ENCODE measurements around the gene BLVRA. TPM values are rescaled to one million over a fixed set of nuclear protein-coding genes. Genes with fewer than 3 reads are reported as not detected.

BLVRA gene
- polyA plus RNA-seq, 2 of the 4 experiments (the other 2 are of a cell fraction): 68.5 to 85.4 TPM

DNA sequence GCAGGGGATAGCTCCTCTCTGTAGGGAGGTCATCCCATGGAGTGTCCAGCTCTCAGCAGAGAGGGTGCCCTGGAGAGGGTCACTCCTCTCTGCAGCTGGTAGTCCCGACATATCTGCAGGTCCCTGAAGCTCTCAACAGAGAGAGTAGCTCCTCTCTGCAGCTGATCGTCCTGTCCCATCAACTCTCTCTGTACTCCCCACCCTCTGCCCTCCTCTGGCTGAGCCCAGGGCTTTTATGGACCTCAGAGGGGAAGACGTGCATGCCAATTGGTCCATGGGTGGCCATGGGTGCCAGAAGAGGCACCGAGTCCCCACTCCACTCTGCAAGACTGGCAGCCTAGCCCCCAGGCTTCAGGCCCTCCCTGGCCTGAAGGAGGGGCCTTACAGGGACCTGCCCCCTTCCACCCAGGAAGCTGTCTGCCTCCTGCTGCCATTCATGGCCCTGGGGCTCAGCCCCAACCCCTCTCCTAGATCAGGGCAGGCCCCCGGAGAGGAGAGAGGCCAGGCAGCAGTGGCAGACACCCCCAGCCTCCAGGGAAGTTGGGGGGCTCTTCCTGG, 9.0 kb upstream of the BLVRA start:
- no peaks in the 10 kb centered on the region for H3K9me3 ChIP-seq
- ATAC-seq (peak in 1 of 2 experiments; percentile 37; a peak in 3 of 6 replicates), DNase-seq (ENCODE audit: low read depth in 1 of 2, low spot score in 1 of 2) (no peak), FAIRE-seq (no peak)
- ChIA-PET POLR2A (interaction anchor here (0.6 to 1.2 kb wide), 2 partner anchors 15 to 20 kb away, joined by 3 to 4 read pairs; partner anchors contain the start of gene COA1), CTCF (interaction anchor here (1.1 to 1.3 kb wide), 2 partner anchors 62 to 90 kb away, joined by 3 to 9 read pairs; no protein-coding TSS in a partner anchor)
- 51% methylated on average over 4 of the region's 5 CpGs for WGBS (ENCODE audit: missing lambda C conversion rate)
- no peak overlapping the region for H3K4me3 ChIP-seq
- H3K4me2 ChIP-seq: no peak overlapping the region
- no peak overlapping the region for H3K27ac ChIP-seq
- no peak for TF ChIP-seq NFE2L2 (conservative IDR thresholded peaks at IDR 0.05; ENCODE audit: low read length)
- TF ChIP-seq ZC3H11A (IDR thresholded peaks at IDR 0.05): no peak
- no peak for TF ChIP-seq RARB (CRISPR knock-in tag; IDR thresholded peaks at IDR 0.05)
- TF ChIP-seq, protein P1, sequence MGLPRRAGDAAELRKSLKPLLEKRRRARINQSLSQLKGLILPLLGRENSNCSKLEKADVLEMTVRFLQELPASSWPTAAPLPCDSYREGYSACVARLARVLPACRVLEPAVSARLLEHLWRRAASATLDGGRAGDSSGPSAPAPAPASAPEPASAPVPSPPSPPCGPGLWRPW (IDR thresholded peaks at IDR 0.05): no peak
- no peak for TF ChIP-seq EHF (CRISPR knock-in tag; IDR thresholded peaks at IDR 0.05)
- no peak for TF ChIP-seq EHMT2 (IDR thresholded peaks at IDR 0.05; ENCODE audit: low read depth)
- TF ChIP-seq HOXA7 (CRISPR knock-in tag; IDR thresholded peaks at IDR 0.05): no peak
- no peak for TF ChIP-seq GATA3 (IDR thresholded peaks at IDR 0.05; ENCODE audit: borderline replicate concordance)
- TF ChIP-seq HOXB5 (CRISPR knock-in tag; IDR thresholded peaks at IDR 0.05): no peak
- TF ChIP-seq USF2 (IDR thresholded peaks at IDR 0.05): no peak
- TF ChIP-seq POLR2A (IDR thresholded peaks at IDR 0.05; ENCODE audit: low read length): no peak
- 0 out of 3 replicates have a peak, but pooled peaks cover 4% of the 10 kb centered on the region for H3K4me1 ChIP-seq

GRCh38 chr7:43750016-43750887, 8.2 kb upstream of the BLVRA start:
- no peak for FAIRE-seq
- ATAC-seq: peak; percentile 31 to 34; a peak in 2 of 6 replicates
- H3K4me2 ChIP-seq: no peak overlapping the region
- no peaks in the 10 kb centered on the region for H3K9me3 ChIP-seq
- ChIA-PET CTCF (interaction anchor here (1.1 kb wide), 2 partner anchors 61 to 88 kb away, joined by 3 to 5 read pairs; no protein-coding TSS in a partner anchor), POLR2A (interaction anchor here (0.6 to 1.2 kb wide), 2 partner anchors 15 to 35 kb away, joined by 4 read pairs; no protein-coding TSS in a partner anchor)
- no peak for DNase-seq (ENCODE audit: low read depth in 1 of 2, low spot score in 1 of 2)
- no peak overlapping the region for H3K4me3 ChIP-seq
- TF ChIP-seq HOXA7 (CRISPR knock-in tag; IDR thresholded peaks at IDR 0.05): no peak
- no peak for TF ChIP-seq CEBPB (IDR thresholded peaks at IDR 0.05)
- no peak for TF ChIP-seq ZFP36 (IDR thresholded peaks at IDR 0.05; ENCODE audit: borderline replicate concordance, partially characterized antibody)
- no peak for TF ChIP-seq HMGXB4 (CRISPR knock-in tag; IDR thresholded peaks at IDR 0.05; ENCODE audit: borderline replicate concordance)
- TF ChIP-seq RFX5 (IDR thresholded peaks at IDR 0.05): no peak
- TF ChIP-seq MAZ (IDR thresholded peaks at IDR 0.05; ENCODE audit: borderline replicate concordance, low read depth, low read length): no peak
- TF ChIP-seq, protein P2, sequence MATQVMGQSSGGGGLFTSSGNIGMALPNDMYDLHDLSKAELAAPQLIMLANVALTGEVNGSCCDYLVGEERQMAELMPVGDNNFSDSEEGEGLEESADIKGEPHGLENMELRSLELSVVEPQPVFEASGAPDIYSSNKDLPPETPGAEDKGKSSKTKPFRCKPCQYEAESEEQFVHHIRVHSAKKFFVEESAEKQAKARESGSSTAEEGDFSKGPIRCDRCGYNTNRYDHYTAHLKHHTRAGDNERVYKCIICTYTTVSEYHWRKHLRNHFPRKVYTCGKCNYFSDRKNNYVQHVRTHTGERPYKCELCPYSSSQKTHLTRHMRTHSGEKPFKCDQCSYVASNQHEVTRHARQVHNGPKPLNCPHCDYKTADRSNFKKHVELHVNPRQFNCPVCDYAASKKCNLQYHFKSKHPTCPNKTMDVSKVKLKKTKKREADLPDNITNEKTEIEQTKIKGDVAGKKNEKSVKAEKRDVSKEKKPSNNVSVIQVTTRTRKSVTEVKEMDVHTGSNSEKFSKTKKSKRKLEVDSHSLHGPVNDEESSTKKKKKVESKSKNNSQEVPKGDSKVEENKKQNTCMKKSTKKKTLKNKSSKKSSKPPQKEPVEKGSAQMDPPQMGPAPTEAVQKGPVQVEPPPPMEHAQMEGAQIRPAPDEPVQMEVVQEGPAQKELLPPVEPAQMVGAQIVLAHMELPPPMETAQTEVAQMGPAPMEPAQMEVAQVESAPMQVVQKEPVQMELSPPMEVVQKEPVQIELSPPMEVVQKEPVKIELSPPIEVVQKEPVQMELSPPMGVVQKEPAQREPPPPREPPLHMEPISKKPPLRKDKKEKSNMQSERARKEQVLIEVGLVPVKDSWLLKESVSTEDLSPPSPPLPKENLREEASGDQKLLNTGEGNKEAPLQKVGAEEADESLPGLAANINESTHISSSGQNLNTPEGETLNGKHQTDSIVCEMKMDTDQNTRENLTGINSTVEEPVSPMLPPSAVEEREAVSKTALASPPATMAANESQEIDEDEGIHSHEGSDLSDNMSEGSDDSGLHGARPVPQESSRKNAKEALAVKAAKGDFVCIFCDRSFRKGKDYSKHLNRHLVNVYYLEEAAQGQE (IDR thresholded peaks at IDR 0.05): no peak
- no peak for TF ChIP-seq FOSB (CRISPR knock-in tag; IDR thresholded peaks at IDR 0.05)
- no peak for TF ChIP-seq PHF8 (IDR thresholded peaks at IDR 0.05; ENCODE audit: borderline replicate concordance, low read depth)
- TF ChIP-seq HOXB13 (CRISPR knock-in tag; IDR thresholded peaks at IDR 0.05; ENCODE audit: low read depth): no peak
- TF ChIP-seq EHMT2 (IDR thresholded peaks at IDR 0.05; ENCODE audit: low read depth): no peak
- TF ChIP-seq POLR2A (IDR thresholded peaks at IDR 0.05; ENCODE audit: low read length): no peak
- TF ChIP-seq ZC3H11A (IDR thresholded peaks at IDR 0.05): no peak
- no peak overlapping the region for H3K27ac ChIP-seq
- 81% methylated on average over 9 of the region's 14 CpGs for WGBS (ENCODE audit: missing lambda C conversion rate)
- 0 out of 3 replicates have a peak, but pooled peaks cover 4% of the 10 kb centered on the region for H3K4me1 ChIP-seq
